HepG2 (cell line): ENCODE results near the gene ORC6.

Experiments used
- ARNT2 ChIP-seq: sonication (generic); formaldehyde crosslinking; IDR thresholded peaks from 2 replicates; pipeline ENCODE4 v1.8.0; 2022; ENCODE audit warnings: mild to moderate bottlenecking, low read depth, missing genetic modification reagents, moderate library complexity
- BCL6 ChIP-seq: IDR thresholded peaks from 2 replicates; pipeline ENCODE4 v1.6.1; 2016; ENCODE audit warnings: missing genetic modification reagents, missing compliant biosample characterization
- EHMT2 ChIP-seq: fragments of 200-600 bp; sonication (generic); IDR thresholded peaks from 2 replicates; pipeline ENCODE4 v1.7.0; 2017; ENCODE audit warnings: antibody characterized with exemption, low read depth, low read length, borderline replicate concordance
- FIP1L1 ChIP-seq: fragments of 200-400 bp; formaldehyde crosslinking; IDR thresholded peaks from 2 replicates; pipeline ENCODE4 v1.6.1; 2018; ENCODE audit warnings: low read depth, mild to moderate bottlenecking, low read length, moderate library complexity, borderline replicate concordance; ENCODE audit not compliant: insufficient read depth
- HES4 ChIP-seq: sonication (generic); formaldehyde crosslinking; IDR thresholded peaks from 2 replicates; pipeline ENCODE4 v1.9.0; 2021; ENCODE audit warnings: mild to moderate bottlenecking, missing genetic modification reagents, borderline replicate concordance
- KDM4B ChIP-seq: sonication (generic); formaldehyde crosslinking; IDR thresholded peaks from 2 replicates; pipeline ENCODE4 v1.4.0; 2020; ENCODE audit warnings: missing genetic modification reagents
- RBM39 ChIP-seq: fragments of 200-400 bp; formaldehyde crosslinking; IDR thresholded peaks from one replicate; pipeline ENCODE4 v1.6.1; 2018; ENCODE audit warnings: antibody characterized with exemption, mild to moderate bottlenecking, low read depth, low read length; ENCODE audit not compliant: poor library complexity, severe bottlenecking
- SP5 ChIP-seq: IDR thresholded peaks from 2 replicates; pipeline ENCODE4 v1.6.1; 2016; ENCODE audit warnings: low read depth, borderline replicate concordance

DNA sequence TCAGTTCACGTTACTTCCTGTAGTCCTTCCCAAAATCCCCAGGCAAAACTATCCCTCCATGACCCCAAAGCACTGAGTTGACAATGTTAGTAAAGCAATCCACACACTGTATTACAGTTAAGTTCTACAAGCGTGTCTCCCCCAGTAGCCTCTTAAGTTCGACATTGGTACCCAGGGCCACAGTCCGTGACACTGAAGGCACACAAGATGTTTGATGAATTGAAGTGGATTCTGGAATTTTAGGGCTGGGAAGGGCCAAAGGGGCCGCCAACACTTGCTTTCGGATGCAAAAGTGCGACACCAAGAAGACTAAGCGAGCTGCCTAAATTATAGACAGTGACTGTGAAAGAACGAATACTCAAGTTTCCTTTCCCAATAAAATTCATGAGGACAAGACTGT is 2.0 kb upstream of the ORC6 start:
- no peak for TF ChIP-seq KDM4B (CRISPR knock-in tag)
- TF ChIP-seq RBM39 = no peak
- no peak for TF ChIP-seq BCL6 (CRISPR knock-in tag)
- no peak for TF ChIP-seq ARNT2
- no peak for TF ChIP-seq EHMT2
- TF ChIP-seq SP5 (CRISPR knock-in tag) = no peak
- no peak for TF ChIP-seq HES4
- no peak for TF ChIP-seq FIP1L1
